ENCODE results near the gene SLC4A2. TPM values are rescaled to one million over a fixed set of nuclear protein-coding genes. Genes with fewer than 3 reads are reported as not detected.
A peak's percentile ranks its signal among the peaks of the same experiment; 100 is the strongest.

Gene SLC4A2
- total RNA-seq, 1 donor = 65.4 TPM

DNA sequence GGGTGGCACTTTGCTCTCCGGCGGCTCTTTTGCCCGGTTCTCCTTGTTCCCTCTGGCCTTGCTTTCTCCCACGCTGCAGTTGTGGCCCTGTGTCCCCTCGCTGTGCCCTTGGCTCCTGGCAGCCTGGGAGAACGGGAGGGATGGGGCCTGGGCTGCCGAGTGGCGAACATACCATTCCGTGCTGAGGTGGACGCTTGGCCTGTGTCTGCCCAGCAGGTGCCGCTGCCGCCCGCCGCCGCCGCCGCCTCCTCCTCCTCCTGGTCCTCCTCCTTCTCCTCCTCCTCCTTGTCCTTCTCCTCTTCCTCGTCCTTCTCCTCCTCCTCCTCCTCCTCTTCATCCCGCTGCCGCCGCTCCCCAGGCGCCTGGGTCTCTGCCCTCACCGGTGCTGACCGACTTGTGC is 62.9 kb downstream of the SLC4A2 start:
- no peak overlapping the region for H3K4me3 ChIP-seq (ENCODE audit: low read depth, low read length)
- TF ChIP-seq, protein P1, sequence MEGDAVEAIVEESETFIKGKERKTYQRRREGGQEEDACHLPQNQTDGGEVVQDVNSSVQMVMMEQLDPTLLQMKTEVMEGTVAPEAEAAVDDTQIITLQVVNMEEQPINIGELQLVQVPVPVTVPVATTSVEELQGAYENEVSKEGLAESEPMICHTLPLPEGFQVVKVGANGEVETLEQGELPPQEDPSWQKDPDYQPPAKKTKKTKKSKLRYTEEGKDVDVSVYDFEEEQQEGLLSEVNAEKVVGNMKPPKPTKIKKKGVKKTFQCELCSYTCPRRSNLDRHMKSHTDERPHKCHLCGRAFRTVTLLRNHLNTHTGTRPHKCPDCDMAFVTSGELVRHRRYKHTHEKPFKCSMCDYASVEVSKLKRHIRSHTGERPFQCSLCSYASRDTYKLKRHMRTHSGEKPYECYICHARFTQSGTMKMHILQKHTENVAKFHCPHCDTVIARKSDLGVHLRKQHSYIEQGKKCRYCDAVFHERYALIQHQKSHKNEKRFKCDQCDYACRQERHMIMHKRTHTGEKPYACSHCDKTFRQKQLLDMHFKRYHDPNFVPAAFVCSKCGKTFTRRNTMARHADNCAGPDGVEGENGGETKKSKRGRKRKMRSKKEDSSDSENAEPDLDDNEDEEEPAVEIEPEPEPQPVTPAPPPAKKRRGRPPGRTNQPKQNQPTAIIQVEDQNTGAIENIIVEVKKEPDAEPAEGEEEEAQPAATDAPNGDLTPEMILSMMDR (IDR thresholded peaks at IDR 0.05; ENCODE audit: insufficient read depth, low read length) = no peak
- no peak for DNase-seq (ENCODE audit: low read depth)

DNA sequence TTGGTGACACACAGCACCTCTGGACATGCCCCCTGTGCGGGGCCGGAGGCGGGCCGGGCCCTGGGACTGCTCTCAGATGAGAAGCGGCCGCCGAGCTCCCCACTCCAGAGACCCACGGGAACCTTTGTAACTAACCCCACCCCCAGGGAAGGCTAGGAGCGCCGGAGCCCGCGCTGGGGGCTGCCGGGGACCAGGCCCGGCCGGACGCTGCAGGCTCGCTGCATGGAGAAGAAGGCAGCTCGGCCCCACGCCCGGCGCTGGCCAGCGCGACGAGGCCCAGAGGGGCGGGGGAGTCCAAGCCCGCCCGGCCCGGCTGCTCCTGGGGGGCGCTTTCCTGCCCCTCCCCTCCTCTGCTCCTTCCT is 63.4 kb downstream of the SLC4A2 start:
- TF ChIP-seq, protein P1 (IDR thresholded peaks at IDR 0.05; ENCODE audit: insufficient read depth, low read length) = no peak
- no peak for DNase-seq (ENCODE audit: low read depth)
- H3K4me3 ChIP-seq (ENCODE audit: low read depth, low read length) = no peak overlapping the region

DNA sequence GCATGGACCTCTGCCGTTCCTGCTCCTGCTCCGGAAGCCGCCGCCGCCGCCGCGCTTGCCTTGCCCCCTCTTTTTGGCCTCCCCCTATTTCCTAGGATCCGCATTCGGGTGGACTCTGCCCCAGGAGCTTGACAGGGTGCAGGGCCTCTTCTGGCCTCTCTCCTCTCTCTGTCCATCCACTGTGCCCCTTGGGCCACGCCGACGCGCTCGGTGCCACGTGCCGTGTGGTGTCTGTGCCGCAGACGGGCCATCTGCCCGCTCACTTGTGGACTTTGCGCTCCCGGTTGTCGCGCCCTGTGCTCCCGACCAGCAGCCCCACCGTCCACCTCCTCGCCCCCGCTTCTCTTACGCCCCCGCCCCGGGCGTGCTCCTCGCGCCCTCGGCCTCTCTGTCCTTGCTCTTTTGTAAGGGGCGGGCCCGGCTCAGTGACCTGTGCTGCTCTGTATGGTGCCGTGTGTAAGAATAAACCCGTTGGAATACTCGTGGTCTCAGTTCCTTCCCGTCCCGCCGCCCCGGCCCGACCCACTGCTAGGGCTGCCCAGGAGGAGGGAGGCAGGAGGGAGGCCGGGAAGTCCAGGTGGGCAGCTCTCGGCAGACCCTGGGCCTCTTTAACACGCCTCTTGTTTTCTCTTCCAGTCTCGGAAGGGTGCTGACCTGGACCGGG is 63.9 kb downstream of the SLC4A2 start:
- no peak overlapping the region for H3K4me3 ChIP-seq (ENCODE audit: low read depth, low read length)
- DNase-seq (ENCODE audit: low read depth) = no peak
- TF ChIP-seq, protein P1 (IDR thresholded peaks at IDR 0.05; ENCODE audit: insufficient read depth, low read length) = no peak

DNA sequence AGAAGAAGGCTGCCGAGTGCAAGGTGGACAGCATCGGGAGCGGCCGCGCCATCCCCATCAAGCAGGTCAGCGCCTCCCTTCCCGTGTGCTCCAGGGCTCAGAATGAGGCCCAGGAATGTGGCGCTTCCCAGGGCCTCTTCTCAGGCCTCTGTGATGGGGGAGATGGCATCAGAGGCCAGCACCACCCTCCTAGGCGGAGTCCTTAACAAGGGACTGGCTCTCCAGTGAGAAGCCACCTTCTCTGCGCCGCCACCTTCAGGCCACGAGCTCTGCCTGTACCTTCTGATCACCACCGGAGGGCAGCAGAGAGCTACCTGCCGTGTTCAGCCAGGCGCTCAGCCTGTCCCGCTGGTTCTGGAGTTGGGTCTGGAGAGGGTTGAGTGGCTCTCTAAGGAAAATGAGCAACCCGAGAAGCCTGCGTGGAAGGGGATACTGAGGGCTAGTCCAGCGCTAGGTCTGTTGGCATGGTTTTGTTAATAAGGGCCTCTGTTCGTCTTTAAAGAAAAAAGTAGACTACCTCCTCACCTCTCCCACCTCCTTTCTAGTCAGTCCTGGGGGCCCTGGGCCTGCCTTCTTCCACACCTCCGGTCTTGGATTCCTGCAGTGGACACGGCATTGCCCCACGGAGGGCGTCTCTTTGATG is 64.6 kb downstream of the SLC4A2 start:
- no peak overlapping the region for H3K4me3 ChIP-seq (ENCODE audit: low read depth, low read length)
- DNase-seq (ENCODE audit: low read depth) = peak; percentile 77

DNA sequence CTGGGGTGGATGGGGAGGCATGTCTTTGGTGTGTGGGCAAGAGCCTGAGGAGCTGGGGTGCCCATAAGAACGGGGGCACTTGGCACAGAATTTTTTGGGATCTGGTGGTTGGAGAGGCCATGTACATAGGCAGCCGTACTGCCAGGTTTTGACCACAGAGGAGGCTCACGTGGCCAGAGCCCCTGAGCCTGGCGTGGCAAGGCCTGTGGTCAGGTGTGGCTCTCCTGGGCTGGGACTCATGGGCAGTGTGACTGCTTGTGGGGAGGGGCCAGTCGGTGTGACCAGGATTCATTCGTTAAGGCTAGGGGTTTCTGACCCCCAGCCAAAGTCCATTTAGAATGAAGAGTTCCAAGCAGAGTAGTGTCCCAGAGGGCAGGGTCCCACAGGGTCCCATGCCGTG is 65.1 kb downstream of the SLC4A2 start:
- H3K4me3 ChIP-seq (ENCODE audit: low read depth, low read length) = no peak overlapping the region
- DNase-seq (ENCODE audit: low read depth) = no peak
- TF ChIP-seq, protein P1 (IDR thresholded peaks at IDR 0.05; ENCODE audit: insufficient read depth, low read length) = no peak

More for the DNA sequence above, 64.6 kb downstream of the SLC4A2 start:
- TF ChIP-seq, protein P1 (IDR thresholded peaks at IDR 0.05; ENCODE audit: insufficient read depth, low read length) = peak; percentile 100

DNA sequence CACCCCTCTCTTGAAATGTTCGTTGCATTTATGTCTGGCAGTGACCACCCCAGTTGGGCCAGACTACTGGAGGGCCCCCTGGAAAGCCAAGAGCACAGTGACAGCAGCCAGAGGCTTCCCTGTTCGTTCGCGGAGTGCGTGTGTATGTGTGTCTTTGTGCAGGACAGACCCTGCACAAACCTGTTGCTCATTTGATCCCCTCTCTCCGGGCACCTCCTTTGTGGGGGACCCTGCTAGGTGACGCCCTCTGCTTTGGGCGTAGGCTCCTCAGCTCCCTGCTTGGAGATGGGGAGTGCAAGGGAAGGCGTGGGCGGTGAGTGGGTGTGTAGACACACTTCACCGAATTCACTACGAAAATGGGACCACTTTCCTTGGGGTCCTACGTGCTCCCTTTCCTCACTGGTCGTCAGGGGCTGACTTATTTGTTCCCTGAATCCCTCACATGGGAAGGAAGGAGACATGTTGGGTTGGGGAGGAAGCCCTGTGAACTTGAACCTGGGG is 65.6 kb downstream of the SLC4A2 start:
- H3K4me3 ChIP-seq (ENCODE audit: low read depth, low read length) = no peak overlapping the region
- TF ChIP-seq, protein P1 (IDR thresholded peaks at IDR 0.05; ENCODE audit: insufficient read depth, low read length) = no peak
- DNase-seq (ENCODE audit: low read depth) = no peak

Measured in fibroblast of the aortic adventitia (primary cell).